Measurements from ENCODE around the gene OTOG. TPM values are rescaled to one million over a fixed set of nuclear protein-coding genes. Genes with fewer than 3 reads are reported as not detected.
A peak's percentile ranks its signal among the peaks of the same experiment; 100 is the strongest.

OTOG gene
- total and polyA plus RNA-seq, 2 experiments from 2014 or later: not detected

DNA sequence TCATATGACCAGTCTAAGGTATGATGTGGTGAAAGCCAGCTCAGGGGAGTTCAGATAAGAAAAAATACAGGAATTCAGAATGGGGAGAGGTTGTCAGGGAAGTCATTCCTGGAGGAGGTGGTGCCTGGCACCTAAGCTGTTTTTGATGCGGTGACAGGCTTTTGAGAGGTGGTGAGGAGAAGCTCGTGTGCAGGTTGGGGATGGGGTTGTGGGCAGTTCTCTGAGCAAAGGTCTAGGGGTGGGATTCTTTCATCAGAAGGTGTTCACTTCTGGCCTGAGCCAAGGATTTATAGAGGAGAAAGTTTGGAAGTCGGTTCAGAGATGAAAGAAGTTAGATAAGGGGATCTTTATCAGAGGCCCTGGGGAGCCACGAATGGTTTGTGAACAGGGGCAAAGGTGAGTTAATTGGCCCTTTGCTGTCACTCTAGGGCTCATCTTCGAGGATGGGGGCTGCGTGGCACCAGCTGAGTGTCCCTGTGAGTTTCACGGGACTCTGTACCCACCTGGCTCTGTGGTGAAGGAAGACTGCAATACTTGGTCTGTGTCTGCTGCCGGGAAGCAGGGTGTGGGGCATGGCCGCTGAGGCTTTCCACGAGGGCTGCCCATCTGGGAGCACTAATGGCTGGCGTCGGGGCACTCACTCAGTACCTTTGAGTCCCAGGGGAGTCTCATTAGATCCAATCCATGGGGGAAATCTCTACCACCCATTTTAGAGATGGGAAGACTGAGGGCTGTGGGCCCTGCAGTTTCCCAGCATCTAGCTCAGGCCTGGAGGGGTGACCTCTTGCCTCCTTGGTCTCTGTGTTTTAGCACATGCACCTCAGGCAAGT, 13.4 kb downstream of the OTOG start:
- in situ Hi-C loops (cut with MboI): no loop called here
- H3K27ac ChIP-seq: no peak overlapping the region
- no peaks in the 10 kb centered on the region for H4K20me1 ChIP-seq (ENCODE audit: insufficient read depth)
- no peaks in the 10 kb centered on the region for H3K9me3 ChIP-seq (ENCODE audit: low read depth)
- H3K4me3 ChIP-seq: no peak overlapping the region
- no peak overlapping the region for H2AFZ ChIP-seq
- no peaks in the 10 kb centered on the region for H3K4me1 ChIP-seq (ENCODE audit: insufficient read depth)
- no peaks in the 10 kb centered on the region for H3K79me2 ChIP-seq (ENCODE audit: insufficient read depth)
- 22 to 23% methylated on average over 12 of the region's 12 CpGs for WGBS, 2 experiments (ENCODE audit: low coverage in 1 of 2, low lambda C conversion rate in 2 of 2, missing lambda C conversion rate in 2 of 2)
- H3F3A ChIP-seq (ENCODE audit: insufficient read depth): no peaks in the 10 kb centered on the region
- no peak for TF ChIP-seq EZH2 (IDR thresholded peaks at IDR 0.05; ENCODE audit: insufficient read depth, poor library complexity, severe bottlenecking)
- H3K9ac ChIP-seq: no peak overlapping the region
- H3K9me2 ChIP-seq (ENCODE audit: insufficient read depth): no peaks in the 10 kb centered on the region
- no peaks in the 10 kb centered on the region for H3K36me3 ChIP-seq (ENCODE audit: low read depth)
- 0 out of 2 replicates have a peak, but pooled peaks cover 12% of the 10 kb centered on the region for H3K27me3 ChIP-seq (replicated peaks; ENCODE audit: insufficient read depth)
- DNase-seq: no peak
- no peak overlapping the region for H3K4me2 ChIP-seq (ENCODE audit: unreplicated experiment)

DNA sequence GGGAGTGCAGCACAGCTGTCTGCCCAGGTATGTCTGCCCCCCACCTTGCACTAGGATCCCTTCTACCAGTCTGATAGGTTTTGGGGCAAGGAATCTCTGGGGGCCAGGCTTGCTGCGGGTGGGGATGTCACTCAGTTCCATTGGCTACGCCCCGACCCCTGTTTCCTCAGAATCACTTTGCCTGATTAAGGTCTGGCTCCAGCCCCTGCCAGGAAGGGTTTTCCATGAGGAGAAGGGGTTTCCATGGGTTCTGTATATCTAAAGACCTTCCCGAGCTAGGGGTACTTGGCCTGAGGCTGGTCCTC, 14.0 kb downstream of the OTOG start:
- TF ChIP-seq EZH2 (IDR thresholded peaks at IDR 0.05; ENCODE audit: insufficient read depth, poor library complexity, severe bottlenecking) (no peak), EZH2phosphoT487 (IDR thresholded peaks at IDR 0.05; ENCODE audit: insufficient read depth, low read depth) (no peak)

DNA sequence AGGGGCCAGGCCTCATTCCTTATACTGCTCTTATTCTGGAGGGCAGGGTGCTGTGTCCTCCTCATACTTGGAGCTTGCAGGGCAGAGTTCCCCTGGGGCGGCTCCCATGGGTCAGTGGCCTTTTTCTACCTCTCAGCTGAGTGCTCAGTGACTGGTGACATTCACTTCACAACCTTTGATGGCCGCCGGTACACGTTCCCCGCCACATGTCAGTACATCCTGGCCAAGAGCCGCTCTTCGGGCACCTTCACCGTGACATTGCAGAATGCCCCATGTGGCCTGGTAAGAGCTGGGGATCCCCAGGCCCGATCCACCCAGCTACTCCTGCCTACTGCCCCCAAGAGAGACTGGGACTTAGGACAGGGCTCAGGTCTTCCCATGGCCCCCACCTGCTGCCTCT, 14.5 kb downstream of the OTOG start:
- H3K4me2 ChIP-seq (ENCODE audit: unreplicated experiment): no peak overlapping the region
- H3F3A ChIP-seq (ENCODE audit: insufficient read depth): no peaks in the 10 kb centered on the region
- H3K27ac ChIP-seq: no peak overlapping the region
- H3K4me1 ChIP-seq (ENCODE audit: insufficient read depth): no peaks in the 10 kb centered on the region
- no peak for TF ChIP-seq EZH2 (IDR thresholded peaks at IDR 0.05; ENCODE audit: insufficient read depth, poor library complexity, severe bottlenecking)
- TF ChIP-seq EZH2phosphoT487 (IDR thresholded peaks at IDR 0.05; ENCODE audit: insufficient read depth, low read depth): no peak
- no peak overlapping the region for H2AFZ ChIP-seq
- peaks cover 10% of the 10 kb centered on the region; the same call in 1 of the 2 replicates for H3K27me3 ChIP-seq (replicated peaks; ENCODE audit: insufficient read depth)
- H4K20me1 ChIP-seq (ENCODE audit: insufficient read depth): no peaks in the 10 kb centered on the region
- H3K79me2 ChIP-seq (ENCODE audit: insufficient read depth): no peaks in the 10 kb centered on the region
- H3K9ac ChIP-seq: no peak overlapping the region
- no peaks in the 10 kb centered on the region for H3K36me3 ChIP-seq (ENCODE audit: low read depth)
- in situ Hi-C loops (cut with MboI): no loop called here
- 69 to 70% methylated on average over 9 of the region's 9 CpGs for WGBS, 2 experiments (ENCODE audit: low coverage in 1 of 2, low lambda C conversion rate in 2 of 2, missing lambda C conversion rate in 2 of 2)
- H3K4me3 ChIP-seq: no peak overlapping the region
- no peaks in the 10 kb centered on the region for H3K9me3 ChIP-seq (ENCODE audit: low read depth)
- no peaks in the 10 kb centered on the region for H3K9me2 ChIP-seq (ENCODE audit: insufficient read depth)
- DNase-seq: no peak

More for the DNA sequence above, 14.0 kb downstream of the OTOG start:
- DNase-seq: no peak
- Histone ChIP-seq H4K20me1 (ENCODE audit: insufficient read depth) (no peaks in the 10 kb centered on the region), H3K4me1 (ENCODE audit: insufficient read depth) (no peaks in the 10 kb centered on the region), H3K79me2 (ENCODE audit: insufficient read depth) (no peaks in the 10 kb centered on the region), H3K4me2 (ENCODE audit: unreplicated experiment) (no peak overlapping the region), H3K36me3 (ENCODE audit: low read depth) (no peaks in the 10 kb centered on the region), H2AFZ (no peak overlapping the region), H3K9ac (no peak overlapping the region), H3F3A (ENCODE audit: insufficient read depth) (no peaks in the 10 kb centered on the region), H3K9me3 (ENCODE audit: low read depth) (no peaks in the 10 kb centered on the region), H3K27me3 (replicated peaks; ENCODE audit: insufficient read depth) (0 out of 2 replicates have a peak, but pooled peaks cover 12% of the 10 kb centered on the region), H3K4me3 (no peak overlapping the region), H3K27ac (no peak overlapping the region), H3K9me2 (ENCODE audit: insufficient read depth) (no peaks in the 10 kb centered on the region)
- 55 to 67% methylated on average over 4 of the region's 4 CpGs for WGBS, 2 experiments (ENCODE audit: low coverage in 1 of 2, low lambda C conversion rate in 2 of 2, missing lambda C conversion rate in 2 of 2)
- in situ Hi-C loops (cut with MboI): no loop called here

DNA sequence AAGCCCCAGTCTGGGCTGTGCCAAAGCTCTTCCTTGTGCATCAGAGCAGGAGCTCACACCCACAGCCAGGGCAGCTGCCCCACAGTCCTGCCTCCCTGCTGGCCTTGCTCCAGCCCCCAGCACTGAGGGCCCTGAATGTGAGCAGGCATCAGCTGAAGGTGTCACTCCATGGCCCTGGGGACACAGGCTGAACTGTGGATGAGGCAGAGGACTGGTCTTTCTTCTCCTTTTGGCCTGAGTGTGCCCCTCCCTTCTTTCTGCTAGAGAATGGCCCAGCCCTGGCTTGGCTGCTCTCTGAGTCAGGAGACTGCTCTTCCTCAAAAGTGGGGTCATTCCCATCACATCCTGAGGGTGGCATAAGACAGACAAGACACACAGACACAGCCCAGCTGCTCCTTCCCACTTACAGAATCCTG, 16.2 kb downstream of the OTOG start:
- no peak for TF ChIP-seq EZH2 (IDR thresholded peaks at IDR 0.05; ENCODE audit: insufficient read depth, poor library complexity, severe bottlenecking)
- no peak for TF ChIP-seq EZH2phosphoT487 (IDR thresholded peaks at IDR 0.05; ENCODE audit: insufficient read depth, low read depth)

More for the DNA sequence above, 16.2 kb downstream of the OTOG start:
- no peak overlapping the region for H3K9ac ChIP-seq
- H3K4me3 ChIP-seq: no peak overlapping the region
- H3K9me2 ChIP-seq (ENCODE audit: insufficient read depth): no peaks in the 10 kb centered on the region
- no peak overlapping the region for H2AFZ ChIP-seq
- no peaks in the 10 kb centered on the region for H3K36me3 ChIP-seq (ENCODE audit: low read depth)
- H3K27ac ChIP-seq: no peak overlapping the region
- no peaks in the 10 kb centered on the region for H3F3A ChIP-seq (ENCODE audit: insufficient read depth)
- H3K9me3 ChIP-seq (ENCODE audit: low read depth): no peaks in the 10 kb centered on the region
- H3K79me2 ChIP-seq (ENCODE audit: insufficient read depth): no peaks in the 10 kb centered on the region
- no peaks in the 10 kb centered on the region for H4K20me1 ChIP-seq (ENCODE audit: insufficient read depth)
- DNase-seq: peak; percentile 10
- no peaks in the 10 kb centered on the region for H3K4me1 ChIP-seq (ENCODE audit: insufficient read depth)
- in situ Hi-C loops (cut with MboI): no loop called here
- peaks cover 8% of the 10 kb centered on the region; the same call in 1 of the 2 replicates for H3K27me3 ChIP-seq (replicated peaks; ENCODE audit: insufficient read depth)
- no peak overlapping the region for H3K4me2 ChIP-seq (ENCODE audit: unreplicated experiment)

Data from GM23248 (cell line).